ENCODE measurements around the gene HOXD1.
A peak's percentile ranks its signal among the peaks of the same experiment; 100 is the strongest.

HOXD1 gene

GRCh38 chr2:176187899-176188773, at the start of gene HOXD1:
Gene HOXD1, plus strand, starts transcription at chr2:176188668. Its CDS starts 134 bp downstream, at chr2:176188802.
- peak; percentile 92 for DNase-seq (ENCODE audit: low spot score)

DNA sequence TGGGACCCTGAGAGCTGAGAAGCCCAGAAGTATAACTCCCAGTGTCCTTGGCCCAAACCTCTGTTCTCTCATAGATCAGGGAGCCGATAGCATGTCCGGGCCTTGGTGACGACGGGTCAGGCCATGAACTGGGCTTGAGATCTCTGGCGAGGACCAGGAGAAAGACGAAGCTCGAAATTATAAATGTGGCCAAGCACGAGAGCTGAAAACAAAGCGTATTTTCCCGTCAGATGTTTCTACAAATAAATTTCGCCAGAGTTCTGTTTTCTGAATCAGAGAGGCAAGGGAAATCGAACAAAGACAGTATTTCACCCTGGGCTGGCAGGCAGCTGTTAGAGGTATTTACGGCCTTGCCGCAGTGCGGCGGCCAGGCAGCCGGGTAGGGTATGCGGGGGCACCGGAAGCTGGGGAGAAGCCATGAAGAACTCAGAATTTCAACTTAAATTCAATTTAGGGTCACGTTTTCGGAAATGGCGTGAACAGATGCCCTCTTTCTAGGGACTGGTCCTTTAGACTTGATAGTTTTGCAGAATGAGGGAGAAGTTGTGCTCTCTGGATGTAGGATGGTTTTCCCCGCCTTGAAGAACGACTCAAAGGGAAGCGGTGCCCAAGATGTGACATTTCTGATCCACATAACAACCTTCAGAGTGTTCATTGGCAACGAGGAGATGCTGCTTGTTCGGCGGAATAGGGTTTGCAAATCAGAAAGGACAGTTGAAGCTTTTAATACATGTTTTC, 49.4 kb upstream of the HOXD1 start:
- no peak for DNase-seq (ENCODE audit: low spot score)

- no peak for DNase-seq (ENCODE audit: low spot score)
Observed at GRCh38 chr2:176139661-176140512, 48.6 kb upstream of the HOXD1 start.

DNA sequence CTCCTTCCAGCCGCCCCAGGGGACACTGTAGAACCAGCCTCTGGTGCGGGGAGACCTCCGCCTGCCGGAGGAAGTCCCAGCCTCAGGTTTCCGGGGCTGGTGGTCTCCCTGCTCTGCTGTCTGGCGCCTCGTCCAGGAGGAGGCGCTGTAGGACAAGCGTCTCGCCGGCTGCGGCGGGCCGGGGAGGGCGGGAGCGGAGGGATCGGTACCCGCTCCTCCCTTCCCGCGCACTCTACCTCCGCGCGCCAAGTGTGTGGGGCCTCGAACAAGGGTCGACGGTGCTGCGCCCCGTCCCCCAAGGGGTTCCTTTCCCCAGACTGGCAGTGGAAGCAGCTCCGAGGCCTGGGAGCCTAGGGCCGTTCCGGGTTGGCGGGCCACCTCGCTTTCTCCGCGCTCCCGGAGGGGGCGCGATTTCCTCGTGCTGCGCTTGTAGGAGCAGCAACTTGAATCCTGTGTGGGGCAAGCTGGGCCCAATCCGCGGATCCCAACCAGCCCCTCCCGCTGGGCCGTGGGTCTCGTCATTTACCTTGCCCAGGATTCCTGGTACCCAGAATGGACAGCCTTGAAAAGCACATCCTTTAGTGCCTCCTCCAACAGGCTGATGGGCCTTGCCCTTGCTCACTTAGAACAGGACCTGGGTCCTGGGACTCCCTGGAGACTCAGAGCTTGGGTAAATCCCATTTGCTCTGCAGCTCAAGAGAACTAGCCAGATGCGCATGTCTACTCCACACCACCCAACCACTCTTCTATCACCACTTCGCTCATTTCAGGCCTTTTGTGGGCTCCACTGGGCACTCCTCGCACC, 47.8 kb upstream of the HOXD1 start:
- DNase-seq (ENCODE audit: low spot score) = peak; percentile 94

DNA sequence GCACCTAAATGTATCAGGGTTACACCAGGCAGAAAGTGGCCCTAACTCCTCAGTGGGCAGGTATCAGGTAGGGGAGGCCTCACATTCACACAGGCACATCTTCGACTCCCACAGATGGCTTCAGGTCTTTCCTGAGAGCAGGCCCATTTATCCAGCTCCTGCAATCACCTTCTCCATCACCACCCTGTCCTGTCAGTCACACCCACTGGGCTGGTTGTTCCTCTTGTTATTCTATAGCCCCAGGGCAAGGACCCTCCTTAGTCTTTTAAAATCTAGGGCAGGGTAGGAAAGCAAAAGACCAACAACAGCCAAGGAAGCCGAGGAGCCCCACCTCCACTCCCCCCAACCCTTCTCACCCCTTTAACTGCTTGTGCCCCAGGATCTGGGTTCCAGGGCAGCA, 46.2 kb upstream of the HOXD1 start:
- DNase-seq (ENCODE audit: low spot score) = no peak

DNA sequence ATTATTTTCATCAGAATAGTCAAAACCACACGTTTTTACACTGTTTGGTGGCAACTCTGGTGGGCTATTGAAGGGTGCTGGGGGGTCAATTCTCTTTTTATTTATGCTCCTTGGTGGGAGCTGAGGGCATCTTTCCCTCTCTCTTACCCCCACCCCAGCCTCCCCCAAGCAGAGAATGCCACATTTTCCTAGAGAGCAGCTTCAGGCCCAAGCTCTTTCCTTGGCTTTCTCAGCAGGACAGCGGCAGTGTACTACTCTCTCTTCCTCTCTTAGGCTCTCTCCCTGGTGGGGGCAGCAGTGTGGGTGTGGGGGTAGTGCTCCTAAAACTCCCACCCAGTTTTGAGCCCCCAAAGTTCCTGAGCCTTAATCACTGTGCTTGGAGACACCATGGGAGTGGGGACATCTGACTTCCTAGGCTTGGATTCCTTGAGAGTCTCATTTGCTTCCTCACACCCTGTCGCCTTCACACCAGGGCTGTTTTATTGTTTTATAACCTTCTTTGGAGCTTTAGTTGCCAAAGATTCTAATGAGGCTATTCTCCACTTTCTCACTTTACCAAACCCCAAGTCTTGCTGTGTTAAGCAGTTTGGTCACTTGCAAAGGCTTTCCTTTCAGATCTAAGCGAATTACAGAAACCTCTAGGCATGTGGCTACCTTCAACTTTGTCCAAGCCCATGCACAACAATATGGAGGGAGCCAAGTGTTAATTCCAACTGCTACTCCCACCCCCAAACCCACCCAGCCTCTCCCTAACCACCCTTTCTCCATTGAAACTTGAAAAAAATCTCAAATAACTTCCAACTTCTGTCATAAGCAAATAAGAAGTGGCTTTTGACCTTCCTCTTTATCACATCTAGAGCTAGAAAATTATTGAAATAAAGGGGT, 43.1 kb upstream of the HOXD1 start:
- no peak for DNase-seq (ENCODE audit: low spot score)

GRCh38 chr2:176146101-176146500, 42.4 kb upstream of the HOXD1 start:
- DNase-seq (ENCODE audit: low spot score) = no peak

GRCh38 chr2:176146645-176147044, 41.8 kb upstream of the HOXD1 start:
- no peak for DNase-seq (ENCODE audit: low spot score)

DNA sequence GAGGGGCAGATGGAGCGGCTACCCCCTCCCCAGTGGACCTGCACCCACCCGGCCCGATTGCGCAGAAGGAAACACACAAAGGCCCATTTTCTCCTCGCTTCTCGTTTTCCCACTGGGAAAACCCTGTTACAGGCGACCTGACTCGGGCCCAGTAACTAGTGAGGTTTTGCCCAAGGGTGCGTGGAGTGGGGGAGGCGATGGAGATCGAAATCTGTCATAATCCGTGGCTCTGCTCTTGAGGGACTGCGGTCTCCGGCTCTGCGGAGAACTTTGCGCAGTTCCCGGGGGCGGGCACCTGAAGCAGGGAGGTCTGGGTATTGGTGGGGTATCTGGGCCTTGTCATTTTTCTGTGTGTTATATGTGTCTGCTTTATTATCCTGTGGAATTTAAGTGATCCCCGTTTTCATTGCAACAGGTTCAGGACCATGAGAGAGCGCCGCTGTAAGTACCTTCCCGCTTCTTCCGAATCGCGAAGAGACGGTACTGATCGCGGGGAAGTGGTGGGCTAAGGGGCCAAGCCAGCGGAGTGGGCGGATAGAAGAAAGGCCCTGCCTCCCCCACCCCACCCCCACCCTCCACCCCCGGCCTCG, 41.2 kb upstream of the HOXD1 start:
- no peak for DNase-seq (ENCODE audit: low spot score)

- DNase-seq (ENCODE audit: low spot score) = no peak
Observed at GRCh38 chr2:176147800-176148496, 40.5 kb upstream of the HOXD1 start.

DNA sequence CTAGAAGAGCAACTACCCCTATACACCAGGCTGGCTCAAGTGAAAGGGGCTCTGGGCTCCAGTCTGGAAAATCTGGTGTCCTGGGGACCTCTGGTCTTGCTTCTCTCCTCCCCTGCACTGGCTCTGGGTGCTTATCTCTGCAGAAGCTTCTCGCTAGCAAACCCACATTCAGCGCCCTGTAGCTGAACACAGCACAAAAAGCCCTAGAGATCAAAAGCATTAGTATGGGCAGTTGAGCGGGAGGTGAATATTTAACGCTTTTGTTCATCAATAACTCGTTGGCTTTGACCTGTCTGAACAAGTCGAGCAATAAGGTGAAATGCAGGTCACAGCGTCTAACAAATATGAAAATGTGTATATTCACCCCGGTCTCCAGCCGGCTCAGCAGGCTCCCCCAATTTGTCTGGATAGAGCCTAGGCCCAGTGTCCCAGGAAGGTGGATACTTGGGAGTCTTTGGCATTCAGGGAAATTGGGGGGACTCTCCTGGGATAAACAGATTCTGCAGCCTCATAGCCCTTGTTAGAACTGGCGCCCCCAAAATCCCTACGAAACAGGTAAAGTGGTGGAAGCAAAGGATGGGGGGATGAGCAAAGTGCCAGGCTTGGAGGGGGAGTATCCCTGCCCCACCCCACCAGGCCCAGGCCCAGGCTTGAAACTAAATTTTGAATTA, 39.6 kb upstream of the HOXD1 start:
- no peak for DNase-seq (ENCODE audit: low spot score)

DNA sequence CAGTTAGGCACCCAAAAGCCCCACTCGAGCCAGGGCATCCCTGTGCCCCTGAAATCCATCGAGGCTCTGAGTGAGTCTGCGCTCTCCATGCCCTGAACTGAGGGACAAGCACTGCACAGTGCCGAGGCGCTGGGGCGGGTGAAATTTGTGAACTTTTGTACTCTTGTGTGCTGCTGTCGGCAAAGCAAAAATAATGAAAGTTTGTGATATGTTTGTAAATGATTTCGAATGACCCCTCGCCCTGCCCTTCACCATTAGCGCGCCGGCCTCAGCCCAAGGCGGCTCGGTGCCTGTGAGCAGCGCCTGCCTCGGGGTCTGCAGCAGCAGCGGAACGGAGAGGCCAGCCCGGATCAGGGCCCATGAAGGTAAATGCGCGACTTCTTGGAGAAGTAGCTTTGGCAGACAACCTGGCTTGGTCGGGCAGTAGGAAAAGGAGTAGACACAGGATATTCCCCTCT, 39.0 kb upstream of the HOXD1 start:
- no peak for DNase-seq (ENCODE audit: low spot score)

DNA sequence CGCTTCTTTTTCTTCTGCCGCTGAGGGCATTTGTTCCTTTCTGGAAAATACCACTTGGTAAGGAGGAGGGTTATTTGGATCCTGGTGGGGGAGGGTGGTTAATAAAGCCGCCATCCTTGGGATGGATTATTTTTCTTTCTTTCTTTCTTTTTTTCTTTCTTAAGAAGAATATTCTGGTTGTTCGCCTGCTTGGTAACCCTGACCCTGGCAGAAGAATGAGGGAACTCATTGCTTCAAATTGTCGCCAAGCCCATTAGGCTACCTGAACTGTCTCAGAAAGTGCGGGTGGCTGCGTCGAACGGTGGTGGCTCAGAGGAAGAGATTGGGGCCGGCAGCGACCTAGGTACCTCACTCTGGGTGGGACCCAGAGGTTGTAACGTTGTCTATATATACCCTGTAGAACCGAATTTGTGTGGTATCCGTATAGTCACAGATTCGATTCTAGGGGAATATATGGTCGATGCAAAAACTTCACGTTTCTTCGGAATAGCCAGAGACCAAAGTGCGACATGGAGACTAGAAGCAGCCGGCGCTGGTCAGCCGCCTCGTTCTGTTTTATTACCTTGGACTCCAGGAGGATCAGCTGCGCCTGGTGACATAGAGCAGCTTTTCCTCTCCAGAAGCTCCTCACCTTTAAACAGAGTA, 38.4 kb upstream of the HOXD1 start:
- DNase-seq (ENCODE audit: low spot score) = no peak

- DNase-seq (ENCODE audit: low spot score) = no peak
Observed at GRCh38 chr2:176150584-176151441, 37.7 kb upstream of the HOXD1 start.

DNA sequence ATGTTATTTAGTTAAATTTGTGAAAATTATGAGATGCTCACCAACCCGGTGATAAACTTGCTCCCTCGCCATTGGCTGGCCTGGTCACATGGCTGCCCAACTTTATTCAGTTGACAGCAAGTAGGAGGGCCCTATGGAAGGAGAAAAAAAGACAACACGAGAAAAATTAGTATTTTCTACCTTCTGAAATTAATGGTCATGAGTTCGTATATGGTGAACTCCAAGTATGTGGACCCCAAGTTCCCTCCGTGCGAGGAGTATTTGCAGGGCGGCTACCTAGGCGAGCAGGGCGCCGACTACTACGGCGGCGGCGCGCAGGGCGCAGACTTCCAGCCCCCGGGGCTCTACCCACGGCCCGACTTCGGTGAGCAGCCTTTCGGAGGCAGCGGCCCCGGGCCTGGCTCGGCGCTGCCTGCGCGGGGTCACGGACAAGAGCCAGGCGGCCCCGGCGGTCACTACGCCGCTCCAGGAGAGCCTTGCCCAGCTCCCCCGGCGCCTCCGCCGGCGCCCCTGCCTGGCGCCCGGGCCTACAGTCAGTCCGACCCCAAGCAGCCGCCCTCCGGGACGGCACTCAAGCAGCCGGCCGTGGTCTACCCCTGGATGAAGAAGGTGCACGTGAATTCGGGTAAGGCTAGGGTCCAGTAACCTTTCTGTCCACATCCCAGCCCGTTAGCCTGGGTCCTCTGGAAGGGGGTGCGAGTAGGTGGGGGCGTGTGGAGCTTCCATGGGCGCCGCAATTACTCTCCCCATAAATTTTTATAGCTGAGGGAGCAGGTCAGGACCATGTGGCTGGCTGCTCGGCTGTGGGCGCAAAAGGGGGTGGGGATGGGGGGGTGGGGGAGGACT, 36.8 kb upstream of the HOXD1 start, which contains the start of gene HOXD4:
Gene HOXD4 (plus strand): TSS at position 109 of the 846 bp plus-strand sequence. CDS start 84 bp downstream, at position 193.
- DNase-seq (ENCODE audit: low spot score) = no peak

Data from iPS-NIHi11 (cell line).